ENCODE data around the gene BMAL1. TPM values are rescaled to one million over a fixed set of nuclear protein-coding genes. Genes with fewer than 3 reads are reported as not detected.
A peak's percentile ranks its signal among the peaks of the same experiment; 100 is the strongest.

BMAL1 gene
- total RNA-seq, 1 experiment from 2014 or later, result 8.3 TPM

GRCh38 chr11:13311570-13311969 is 34.0 kb downstream of the BMAL1 start (continued):
- TF ChIP-seq ZNF512 (CRISPR knock-in tag; IDR thresholded peaks at IDR 0.05; ENCODE audit: borderline replicate concordance) (no peak), ZNF219 (CRISPR knock-in tag; IDR thresholded peaks at IDR 0.05; ENCODE audit: borderline replicate concordance) (no peak), NR2C2 (CRISPR knock-in tag; IDR thresholded peaks at IDR 0.05) (no peak)

GRCh38 chr11:13313005-13313819 is 35.6 kb downstream of the BMAL1 start:
- TF ChIP-seq PREB (CRISPR knock-in tag; IDR thresholded peaks at IDR 0.05; ENCODE audit: borderline replicate concordance), result no peak
- TF ChIP-seq TEAD4 (CRISPR knock-in tag; IDR thresholded peaks at IDR 0.05), result no peak
- no peak for TF ChIP-seq GRHL2 (CRISPR knock-in tag; IDR thresholded peaks at IDR 0.05; ENCODE audit: insufficient replicate concordance, severe bottlenecking)
- TF ChIP-seq ETV6 (CRISPR knock-in tag; IDR thresholded peaks at IDR 0.05), result no peak
- no peak for TF ChIP-seq EMX1 (CRISPR knock-in tag; IDR thresholded peaks at IDR 0.05)
- TF ChIP-seq HMGA2 (CRISPR knock-in tag; IDR thresholded peaks at IDR 0.05), result no peak
- no peak for TF ChIP-seq OVOL2 (CRISPR knock-in tag; IDR thresholded peaks at IDR 0.05; ENCODE audit: borderline replicate concordance)
- TF ChIP-seq ERG (CRISPR knock-in tag; IDR thresholded peaks at IDR 0.05), result no peak
- no peak for TF ChIP-seq SP1 (CRISPR knock-in tag; conservative IDR thresholded peaks at IDR 0.05)
- no peak for TF ChIP-seq USF1 (CRISPR knock-in tag; IDR thresholded peaks at IDR 0.05)
- no peak for TF ChIP-seq AFF4 (CRISPR knock-in tag; IDR thresholded peaks at IDR 0.05; ENCODE audit: borderline replicate concordance)
- no peak for TF ChIP-seq ATF6 (CRISPR knock-in tag; IDR thresholded peaks at IDR 0.05)
- TF ChIP-seq GTF2I (CRISPR knock-in tag; conservative IDR thresholded peaks at IDR 0.05), result no peak
- no peak for TF ChIP-seq ATF2 (CRISPR knock-in tag; IDR thresholded peaks at IDR 0.05; ENCODE audit: borderline replicate concordance, low read depth)
- no peak for TF ChIP-seq ZNF232 (CRISPR knock-in tag; IDR thresholded peaks at IDR 0.05)
- TF ChIP-seq JUN (CRISPR knock-in tag; IDR thresholded peaks at IDR 0.05), result no peak
- no peak for TF ChIP-seq ZNF423 (CRISPR knock-in tag; IDR thresholded peaks at IDR 0.05)
- no peak for TF ChIP-seq NR2C2 (CRISPR knock-in tag; IDR thresholded peaks at IDR 0.05)
- H3K27ac Mint-ChIP-seq, result no peak overlapping the region; the same call in 1 of the 2 replicates
- H3K4me3 Mint-ChIP-seq, result no peak overlapping the region
- H3K27me3 Mint-ChIP-seq (ENCODE audit: low read depth), result no peaks in the 10 kb centered on the region
- POLR2A ChIA-PET, result interaction anchor here (0.6 kb wide), 1 partner anchor 55 kb away, joined by 3 read pairs; no protein-coding TSS in a partner anchor
- no peak for DNase-seq (ENCODE audit: low spot score)
- no peaks in the 10 kb centered on the region for H3K36me3 Mint-ChIP-seq
- H3K9me3 Mint-ChIP-seq, result no peaks in the 10 kb centered on the region
- peaks cover 27% of the 10 kb centered on the region for H3K4me1 Mint-ChIP-seq
- peak; percentile 20; the same call in 1 of the 2 replicates for ATAC-seq
- CTCF ChIA-PET, result interaction anchor here (0.6 to 2.9 kb wide), 7 partner anchors 15 to 103 kb away, joined by 3 to 13 read pairs (median 4); no protein-coding TSS in a partner anchor

Measured in WTC11 (cell line).